Testis (tissue), 2 donors: ENCODE measurements around the gene PTPRT.

Experiments used
- CTCF ChIP-seq, 3 experiments: fragments of 450-650 bp in 2 of 3; fragments of 200-600 bp in 1 of 3; sonication (generic) in 1 of 3; IDR thresholded peaks; one replicate each; pipeline ENCODE4 v1.5.1; 2016 to 2019; ENCODE audit warnings: antibody characterized with exemption in 3 of 3, mild to moderate bottlenecking in 2 of 3, moderate library complexity in 1 of 3
- POLR2A ChIP-seq: fragments of 450-650 bp; IDR thresholded peaks from one replicate; pipeline ENCODE4 v1.6.1; 2017; ENCODE audit warnings: antibody characterized with exemption, mild to moderate bottlenecking, moderate library complexity

- peak in 1 of 3 experiments; percentile 12 for TF ChIP-seq CTCF (IDR thresholded peaks at IDR 0.05)
- TF ChIP-seq POLR2A: no peak
These were observed 1148.6 kb downstream of the PTPRT start for GRCh38 chr20:42041000-42041565.
